Endothelial cell of umbilical vein (primary cell): ENCODE data around the gene SPTB.

Experiments
- CTCF ChIP-seq, 2 donors: IDR thresholded peaks; 1 replicate in 1 of 2; 2 replicates in 1 of 2; pipeline ENCODE4 v1.5.1; 2011; ENCODE audit warnings: low read length in 2 of 2, mild to moderate bottlenecking in 2 of 2, moderate library complexity in 2 of 2, control low read depth in 1 of 2, inconsistent platforms in 1 of 2, low read depth in 1 of 2; ENCODE audit not compliant: insufficient read depth in 1 of 2; ENCODE audit errors: extremely low read depth in 1 of 2
- EZH2 ChIP-seq: IDR thresholded peaks from 2 replicates; pipeline ENCODE4 v1.6.1; 2012; ENCODE audit warnings: borderline replicate concordance, low read depth, mild to moderate bottlenecking, moderate library complexity, low read length, inconsistent platforms; ENCODE audit not compliant: severe bottlenecking
- MYC ChIP-seq: IDR thresholded peaks from one replicate; pipeline ENCODE4 v1.6.1; 2011; ENCODE audit warnings: mild to moderate bottlenecking, low read depth, low read length
- POLR2A ChIP-seq: IDR thresholded peaks from 2 replicates; pipeline ENCODE4 v1.6.1; 2012; ENCODE audit warnings: low read depth, mild to moderate bottlenecking, control low read depth, low read length
- POLR2AphosphoS5 ChIP-seq: IDR thresholded peaks from 2 replicates; pipeline ENCODE4 v1.6.1; 2012; ENCODE audit warnings: low read depth, mild to moderate bottlenecking, control low read depth, low read length, moderate library complexity; ENCODE audit not compliant: insufficient read depth

GRCh38 chr14:64865109-64865508 is 14.6 kb downstream of the SPTB start:
- TF ChIP-seq POLR2AphosphoS5 (no peak), MYC (no peak), CTCF (IDR thresholded peaks at IDR 0.05; ENCODE audit: extremely low read depth in 1 of 2, insufficient read depth in 1 of 2, low read depth in 1 of 2, low read length in 2 of 2) (no peak), POLR2A (no peak), EZH2 (no peak)
